ENCODE data around the gene BCAS1. TPM values are rescaled to one million over a fixed set of nuclear protein-coding genes. Genes with fewer than 3 reads are reported as not detected.

BCAS1 gene
- total and polyA plus RNA-seq, 2 donors (not counting 1 experiment from before 2014, with no cell fraction given) = 0.97 to 1.1 TPM

DNA sequence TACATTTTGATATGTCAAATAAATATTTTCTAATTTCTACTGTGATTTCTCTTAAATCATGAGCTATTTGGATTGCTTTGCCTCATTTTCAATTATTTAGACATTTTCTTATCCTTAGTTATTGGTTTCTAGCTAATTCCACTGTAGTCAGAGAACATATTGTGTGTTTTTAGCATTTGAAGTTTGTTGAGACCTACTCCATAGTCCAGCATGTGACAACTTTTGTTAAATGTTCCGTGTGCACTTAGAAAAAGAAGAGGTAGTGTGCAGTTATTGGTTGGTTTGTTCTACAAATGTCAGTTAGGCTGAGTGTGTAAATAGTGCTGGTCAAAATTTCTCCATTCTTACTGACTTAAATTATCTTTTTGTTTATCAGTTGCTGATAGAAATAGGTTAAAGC lies 138.8 kb downstream of the BCAS1 start:
- no CpG with 5 or more reads among the region's 1 CpG for WGBS (ENCODE audit: insufficient coverage)
- ATAC-seq (ENCODE audit: low read depth) = no peak
- no peak for DNase-seq
- intact Hi-C loops (cut with micrococcal nuclease) = no loop called here
- ChIA-PET POLR2A (interaction anchor here (0.6 kb wide), 1 partner anchor 8 kb away, joined by 5 read pairs; no protein-coding TSS in a partner anchor), CTCF (interaction anchor here (18.7 to 22.3 kb wide), 2 partner anchors 2 to 10 kb away, joined by 593 read pairs; no protein-coding TSS in a partner anchor)
- no peak overlapping the region for H3K9ac ChIP-seq (ENCODE audit: low read length)
- H3K4me3 Mint-ChIP-seq = no peak overlapping the region
- no peaks in the 10 kb centered on the region for H3K36me3 ChIP-seq (replicated peaks in 1 of 2; ENCODE audit: control extremely low read depth in 1 of 2, control insufficient read depth in 1 of 2, extremely low read depth in 1 of 2, insufficient read depth in 2 of 2, low read length in 1 of 2)
- peaks cover 61 to 65% of the 10 kb centered on the region in 2 donors for H3K4me1 ChIP-seq (ENCODE audit: control insufficient read depth in 2 of 2, insufficient read depth in 2 of 2, low read length in 2 of 2)
- H3K27me3 ChIP-seq (replicated peaks in 1 of 4; ENCODE audit: control extremely low read depth in 1 of 4, control insufficient read depth in 3 of 4, insufficient read depth in 4 of 4, low read length in 3 of 4) = no peaks in the 10 kb centered on the region
- no peak overlapping the region for H2AFZ ChIP-seq (ENCODE audit: insufficient read depth, low read depth, low read length, poor library complexity, severe bottlenecking)
- no peaks in the 10 kb centered on the region for H3K9me3 Mint-ChIP-seq (ENCODE audit: insufficient read depth)
- no peaks in the 10 kb centered on the region for H3K27me3 Mint-ChIP-seq
- H3K79me2 ChIP-seq (ENCODE audit: control insufficient read depth, insufficient read depth, low read length) = no peaks in the 10 kb centered on the region
- peak overlapping the region in 1 of 2 donors; percentile 62 for H3K27ac ChIP-seq (ENCODE audit: low read length in 2 of 2)
- H3K9me3 ChIP-seq (ENCODE audit: control extremely low read depth in 1 of 3, control insufficient read depth in 2 of 3, insufficient read depth in 1 of 3, low read length in 2 of 3) = no peaks in the 10 kb centered on the region
- peaks cover 74% of the 10 kb centered on the region for H3K4me1 Mint-ChIP-seq
- TF ChIP-seq, protein P1, sequence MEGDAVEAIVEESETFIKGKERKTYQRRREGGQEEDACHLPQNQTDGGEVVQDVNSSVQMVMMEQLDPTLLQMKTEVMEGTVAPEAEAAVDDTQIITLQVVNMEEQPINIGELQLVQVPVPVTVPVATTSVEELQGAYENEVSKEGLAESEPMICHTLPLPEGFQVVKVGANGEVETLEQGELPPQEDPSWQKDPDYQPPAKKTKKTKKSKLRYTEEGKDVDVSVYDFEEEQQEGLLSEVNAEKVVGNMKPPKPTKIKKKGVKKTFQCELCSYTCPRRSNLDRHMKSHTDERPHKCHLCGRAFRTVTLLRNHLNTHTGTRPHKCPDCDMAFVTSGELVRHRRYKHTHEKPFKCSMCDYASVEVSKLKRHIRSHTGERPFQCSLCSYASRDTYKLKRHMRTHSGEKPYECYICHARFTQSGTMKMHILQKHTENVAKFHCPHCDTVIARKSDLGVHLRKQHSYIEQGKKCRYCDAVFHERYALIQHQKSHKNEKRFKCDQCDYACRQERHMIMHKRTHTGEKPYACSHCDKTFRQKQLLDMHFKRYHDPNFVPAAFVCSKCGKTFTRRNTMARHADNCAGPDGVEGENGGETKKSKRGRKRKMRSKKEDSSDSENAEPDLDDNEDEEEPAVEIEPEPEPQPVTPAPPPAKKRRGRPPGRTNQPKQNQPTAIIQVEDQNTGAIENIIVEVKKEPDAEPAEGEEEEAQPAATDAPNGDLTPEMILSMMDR (IDR thresholded peaks at IDR 0.05) = no peak
- no peak for TF ChIP-seq EZH2 (IDR thresholded peaks at IDR 0.05; ENCODE audit: borderline replicate concordance, insufficient read depth, low read depth, low read length, poor library complexity, severe bottlenecking)
- no peak overlapping the region for H3K4me3 ChIP-seq (ENCODE audit: control extremely low read depth in 1 of 5, extremely low read depth in 1 of 5, insufficient read depth in 1 of 5, low read depth in 2 of 5, low read length in 4 of 5)
- peak overlapping the region; percentile 50 for H3K27ac Mint-ChIP-seq
- no peaks in the 10 kb centered on the region for H4K20me1 ChIP-seq (ENCODE audit: control insufficient read depth, insufficient read depth, low read length, poor library complexity, severe bottlenecking)
- H3K4me2 ChIP-seq (replicated peaks; ENCODE audit: low read depth, low read length, poor library complexity, severe bottlenecking) = no peak overlapping the region

DNA sequence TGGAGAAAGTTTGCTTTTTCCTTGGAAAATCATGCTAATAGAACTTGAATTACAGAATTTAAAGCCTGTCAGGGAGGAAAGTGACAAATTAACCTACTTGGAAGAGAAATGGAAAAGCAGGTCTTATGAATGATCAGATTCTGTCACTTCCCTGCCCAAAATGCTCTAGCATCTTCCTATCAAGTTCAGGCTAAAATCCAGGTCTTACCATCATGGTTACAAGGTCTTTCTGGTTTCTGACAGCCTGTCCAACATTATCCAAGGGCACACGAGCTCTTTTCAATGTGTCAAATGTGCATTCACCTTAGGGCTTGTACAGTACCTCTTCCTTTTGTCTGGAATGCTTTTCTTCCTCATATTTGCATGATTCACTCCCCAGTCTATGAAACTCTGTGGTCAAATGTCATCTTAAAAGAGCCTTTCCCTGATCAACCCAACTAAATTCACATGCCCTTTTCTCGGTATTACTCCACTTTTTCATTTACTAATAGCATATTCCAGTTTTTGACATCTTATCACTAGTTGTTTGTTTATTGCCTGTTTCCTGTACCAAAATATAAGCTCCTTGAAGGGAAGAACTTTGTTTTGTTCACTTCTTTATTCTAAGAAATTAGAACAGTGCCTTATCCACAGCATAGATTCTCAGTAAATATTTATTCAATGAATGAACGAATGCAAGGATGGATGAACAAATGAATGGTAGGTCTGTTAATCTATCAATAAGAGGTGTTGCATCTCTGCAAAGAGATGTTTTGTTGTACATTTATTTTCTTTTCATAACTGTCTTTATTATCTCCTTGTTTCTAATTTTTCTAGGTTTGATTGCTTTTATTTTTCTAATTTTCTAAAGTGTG lies 139.5 kb downstream of the BCAS1 start:
- intact Hi-C loops (cut with micrococcal nuclease) = no loop called here
- H3K4me1 ChIP-seq (ENCODE audit: control insufficient read depth in 2 of 2, insufficient read depth in 2 of 2, low read length in 2 of 2) = peaks cover 61 to 71% of the 10 kb centered on the region in 2 donors
- Mint-ChIP-seq H3K27me3 (no peaks in the 10 kb centered on the region), H3K4me1 (peaks cover 78% of the 10 kb centered on the region), H3K9me3 (ENCODE audit: insufficient read depth) (no peaks in the 10 kb centered on the region), H3K4me3 (peak overlapping the region; percentile 77), H3K27ac (peak overlapping the region; percentile 87)
- ChIA-PET CTCF (interaction anchor here (1.0 to 22.3 kb wide), 6 partner anchors 3 to 351 kb away, joined by 3 to 593 read pairs (median 4); no protein-coding TSS in a partner anchor), POLR2A (interaction anchor here (0.6 to 1.6 kb wide), 5 partner anchors 9 to 339 kb away, joined by 3 to 11 read pairs (median 3); partner anchors contain the start of gene ZNF217)
- H3K9ac ChIP-seq (ENCODE audit: low read length) = peak overlapping the region; percentile 35
- H3K36me3 ChIP-seq (replicated peaks in 1 of 2; ENCODE audit: control extremely low read depth in 1 of 2, control insufficient read depth in 1 of 2, extremely low read depth in 1 of 2, insufficient read depth in 2 of 2, low read length in 1 of 2) = no peaks in the 10 kb centered on the region
- no peak overlapping the region for H3K4me3 ChIP-seq (ENCODE audit: control extremely low read depth in 1 of 5, extremely low read depth in 1 of 5, insufficient read depth in 1 of 5, low read depth in 2 of 5, low read length in 4 of 5)
- no peak for TF ChIP-seq EZH2 (IDR thresholded peaks at IDR 0.05; ENCODE audit: borderline replicate concordance, insufficient read depth, low read depth, low read length, poor library complexity, severe bottlenecking)
- TF ChIP-seq, protein P1 (IDR thresholded peaks at IDR 0.05) = no peak
- no peaks in the 10 kb centered on the region for H3K27me3 ChIP-seq (replicated peaks in 1 of 4; ENCODE audit: control extremely low read depth in 1 of 4, control insufficient read depth in 3 of 4, insufficient read depth in 4 of 4, low read length in 3 of 4)
- H3K27ac ChIP-seq (ENCODE audit: low read length in 2 of 2) = peak overlapping the region; percentile 30 to 62
- H3K4me2 ChIP-seq (replicated peaks; ENCODE audit: low read depth, low read length, poor library complexity, severe bottlenecking) = peak overlapping the region; percentile 42
- DNase-seq = no peak
- 58% methylated on average over 1 of the region's 3 CpGs for WGBS (ENCODE audit: insufficient coverage)
- H2AFZ ChIP-seq (ENCODE audit: insufficient read depth, low read depth, low read length, poor library complexity, severe bottlenecking) = peak overlapping the region; percentile 34
- no peaks in the 10 kb centered on the region for H4K20me1 ChIP-seq (ENCODE audit: control insufficient read depth, insufficient read depth, low read length, poor library complexity, severe bottlenecking)
- ATAC-seq (ENCODE audit: low read depth) = no peak
- H3K9me3 ChIP-seq (ENCODE audit: control extremely low read depth in 1 of 3, control insufficient read depth in 2 of 3, insufficient read depth in 1 of 3, low read length in 2 of 3) = no peaks in the 10 kb centered on the region
- H3K79me2 ChIP-seq (ENCODE audit: control insufficient read depth, insufficient read depth, low read length) = no peaks in the 10 kb centered on the region

Measured in B cell (primary cell).